ENCODE results near the gene C19orf44. TPM values are rescaled to one million over a fixed set of nuclear protein-coding genes. Genes with fewer than 3 reads are reported as not detected.
"Not testable (repeated sequence)": the region's sequence is repeated elsewhere in the genome, so short reads cannot be mapped to it uniquely, and the experiment has no call there.

Gene C19orf44
- polyA plus RNA-seq, 3 donors, result 15.0 to 16.7 (median 16.2) TPM

GRCh38 chr19:16508546-16508945 lies 12.4 kb downstream of the C19orf44 start:
- no peak for DNase-seq (ENCODE audit: extremely low read depth in 1 of 11, low read depth in 9 of 11, low spot score in 4 of 11)

- no peak for DNase-seq (ENCODE audit: extremely low read depth in 1 of 11, low read depth in 9 of 11, low spot score in 4 of 11)
Measured at GRCh38 chr19:16509141-16510061, 13.2 kb downstream of the C19orf44 start.

- not testable (repeated sequence) for DNase-seq (ENCODE audit: extremely low read depth in 1 of 11, low read depth in 9 of 11, low spot score in 4 of 11)
Measured at GRCh38 chr19:16512611-16513010, 16.4 kb downstream of the C19orf44 start.

GRCh38 chr19:16514383-16515019 lies 18.3 kb downstream of the C19orf44 start:
- DNase-seq (ENCODE audit: extremely low read depth in 1 of 11, low read depth in 9 of 11, low spot score in 4 of 11), result no peak

GRCh38 chr19:16516381-16516780 lies 20.2 kb downstream of the C19orf44 start:
- DNase-seq (ENCODE audit: extremely low read depth in 1 of 11, low read depth in 9 of 11, low spot score in 4 of 11), result no peak

GRCh38 chr19:16516923-16517610 lies 20.9 kb downstream of the C19orf44 start:
- no peak for DNase-seq (ENCODE audit: extremely low read depth in 1 of 11, low read depth in 9 of 11, low spot score in 4 of 11)

- DNase-seq (ENCODE audit: extremely low read depth in 1 of 11, low read depth in 9 of 11, low spot score in 4 of 11), result no peak
Measured at GRCh38 chr19:16518061-16518460, 21.9 kb downstream of the C19orf44 start.

- DNase-seq (ENCODE audit: extremely low read depth in 1 of 11, low read depth in 9 of 11, low spot score in 4 of 11), result no peak
Measured at GRCh38 chr19:16518483-16519229, 22.5 kb downstream of the C19orf44 start.

GRCh38 chr19:16519230-16519687 lies 23.1 kb downstream of the C19orf44 start:
- no peak for DNase-seq (ENCODE audit: extremely low read depth in 1 of 11, low read depth in 9 of 11, low spot score in 4 of 11)

- DNase-seq (ENCODE audit: extremely low read depth in 1 of 11, low read depth in 9 of 11, low spot score in 4 of 11), result no peak
Measured at GRCh38 chr19:16520074-16520973, 24.1 kb downstream of the C19orf44 start.

GRCh38 chr19:16520986-16521624 lies 24.9 kb downstream of the C19orf44 start:
- no peak for DNase-seq (ENCODE audit: extremely low read depth in 1 of 11, low read depth in 9 of 11, low spot score in 4 of 11)

- DNase-seq (ENCODE audit: extremely low read depth in 1 of 11, low read depth in 9 of 11, low spot score in 4 of 11), result no peak
Measured at GRCh38 chr19:16521715-16522289, 25.6 kb downstream of the C19orf44 start.

GRCh38 chr19:16522559-16523377 lies 26.6 kb downstream of the C19orf44 start:
- no peak for DNase-seq (ENCODE audit: extremely low read depth in 1 of 11, low read depth in 9 of 11, low spot score in 4 of 11)

- no peak for DNase-seq (ENCODE audit: extremely low read depth in 1 of 11, low read depth in 9 of 11, low spot score in 4 of 11)
Measured at GRCh38 chr19:16524991-16525734, 29.0 kb downstream of the C19orf44 start.

- no peak for DNase-seq (ENCODE audit: extremely low read depth in 1 of 11, low read depth in 9 of 11, low spot score in 4 of 11)
Measured at GRCh38 chr19:16525751-16526481, 29.7 kb downstream of the C19orf44 start.

Data from renal cortex interstitium (tissue), 11 donors.